Stimulated activated CD4-positive, alpha-beta T cell treated with anti-CD3 and anti-CD28 coated beads, Interleukin-15, amount 100 ng/mL, for 48 hours (primary cell): ENCODE measurements around the gene SLC28A3.

ENCODE experiments used
- DNase-seq, 2 donors: peaks; one replicate each; pipeline ENCODE4 v3.0.0-alpha.2; 2020; ENCODE audit warnings: low read depth in 2 of 2

SLC28A3 gene

GRCh38 chr9:84339962-84340361 is 596 bp downstream of the SLC28A3 start:
- no peak for DNase-seq

GRCh38 chr9:84339503-84339902 is 1.1 kb downstream of the SLC28A3 start:
- DNase-seq = no peak

- DNase-seq = no peak
Measured at GRCh38 chr9:84338792-84339191, 1.8 kb downstream of the SLC28A3 start.

- DNase-seq = no peak
Measured at GRCh38 chr9:84337252-84337651, 3.3 kb downstream of the SLC28A3 start.

GRCh38 chr9:84331119-84331809 is 9.3 kb downstream of the SLC28A3 start:
- no peak for DNase-seq

GRCh38 chr9:84330246-84330645 is 10.3 kb downstream of the SLC28A3 start:
- DNase-seq = no peak

- no peak for DNase-seq
Measured at GRCh38 chr9:84327184-84327583, 13.4 kb downstream of the SLC28A3 start.

GRCh38 chr9:84325347-84325973 is 15.1 kb downstream of the SLC28A3 start:
- no peak for DNase-seq

GRCh38 chr9:84324811-84325210 is 15.7 kb downstream of the SLC28A3 start:
- DNase-seq = no peak

GRCh38 chr9:84323858-84324257 is 16.7 kb downstream of the SLC28A3 start:
- no peak for DNase-seq

GRCh38 chr9:84322828-84323227 is 17.7 kb downstream of the SLC28A3 start:
- DNase-seq = no peak

GRCh38 chr9:84320231-84320630 is 20.3 kb downstream of the SLC28A3 start:
- DNase-seq = no peak

- no peak for DNase-seq
Measured at GRCh38 chr9:84319632-84320031, 20.9 kb downstream of the SLC28A3 start.

GRCh38 chr9:84318981-84319380 is 21.6 kb downstream of the SLC28A3 start:
- DNase-seq = no peak

- DNase-seq = no peak
Measured at GRCh38 chr9:84317563-84317962, 23.0 kb downstream of the SLC28A3 start.

GRCh38 chr9:84315278-84315877 is 25.2 kb downstream of the SLC28A3 start:
- peak; percentile 10 to 47 for DNase-seq

- no peak for DNase-seq
Measured at GRCh38 chr9:84314306-84314705, 26.3 kb downstream of the SLC28A3 start.

GRCh38 chr9:84310883-84311282 is 29.7 kb downstream of the SLC28A3 start:
- DNase-seq = no peak

- no peak for DNase-seq
Measured at GRCh38 chr9:84305497-84306131, 34.9 kb downstream of the SLC28A3 start.

- DNase-seq = no peak
Measured at GRCh38 chr9:84304166-84304565, 36.4 kb downstream of the SLC28A3 start.

GRCh38 chr9:84303061-84303460 is 37.5 kb downstream of the SLC28A3 start:
- no peak for DNase-seq

- no peak for DNase-seq
Measured at GRCh38 chr9:84301851-84302250, 38.7 kb downstream of the SLC28A3 start.

- no peak for DNase-seq
Measured at GRCh38 chr9:84300271-84300670, 40.3 kb downstream of the SLC28A3 start.
